Choroid plexus epithelial cell (primary cell): Measurements from ENCODE around the gene SENP2.

Source experiments
- DNase-seq: peaks from one replicate; pipeline ENCODE4 v3.0.0-alpha.2; 2010; ENCODE audit warnings: low read depth
- H3K4me3 ChIP-seq: 2 replicates; pipeline ENCODE4 v1.5.1; 2011; ENCODE audit warnings: low read depth, mild to moderate bottlenecking, control low read depth, low read length, moderate library complexity
- TF ChIP-seq, protein P1 (sequence below): conservative IDR thresholded peaks from 2 replicates; pipeline ENCODE4 v1.5.1; 2011; ENCODE audit warnings: low read depth, mild to moderate bottlenecking, control low read depth, inconsistent platforms, low read length, moderate library complexity

The SENP2 gene

DNA sequence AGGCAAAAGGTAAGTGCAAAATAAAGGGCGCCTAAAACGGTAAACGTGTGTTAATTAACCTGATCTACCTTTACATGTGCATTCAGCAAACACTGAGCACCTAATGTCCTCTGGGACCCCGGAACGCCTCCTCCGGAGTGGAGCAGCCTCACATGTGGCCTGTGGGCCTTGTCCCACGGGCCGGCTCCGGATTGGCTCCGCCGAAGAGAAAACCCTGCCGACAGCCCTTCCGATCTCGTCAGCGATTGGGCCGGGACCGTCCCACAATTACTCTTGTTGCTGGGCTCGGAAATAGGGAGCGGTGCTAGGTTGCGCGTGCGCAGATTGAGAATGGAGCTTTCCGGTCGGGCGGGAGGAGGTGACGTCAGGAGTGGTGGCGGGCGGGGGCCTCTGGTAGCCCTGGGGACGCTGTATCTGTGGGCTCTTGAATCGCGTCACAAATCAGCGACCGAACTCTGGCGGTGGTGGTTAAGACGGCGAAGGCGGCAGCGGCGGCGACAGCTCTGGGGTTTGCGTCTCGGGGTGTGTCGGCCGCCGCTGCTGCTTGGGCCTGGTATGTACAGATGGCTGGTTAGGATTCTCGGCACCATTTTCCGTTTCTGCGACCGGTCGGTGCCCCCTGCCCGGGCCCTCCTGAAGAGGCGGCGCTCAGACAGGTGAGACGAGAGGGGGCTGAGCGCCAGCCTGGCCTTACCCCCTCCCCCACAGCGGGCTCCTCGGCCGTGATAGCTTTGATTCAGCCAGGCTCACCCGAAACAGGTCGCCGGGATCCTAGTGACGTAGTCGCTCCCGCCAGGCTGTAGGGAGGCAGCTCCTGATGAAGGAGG is at the start of gene SENP2:
SENP2 (plus strand) TSS at position 437 of the 827 bp plus-strand sequence; CDS start at position 556, 119 bp downstream.
- DNase-seq = peak; percentile 99
- TF ChIP-seq, protein P1, sequence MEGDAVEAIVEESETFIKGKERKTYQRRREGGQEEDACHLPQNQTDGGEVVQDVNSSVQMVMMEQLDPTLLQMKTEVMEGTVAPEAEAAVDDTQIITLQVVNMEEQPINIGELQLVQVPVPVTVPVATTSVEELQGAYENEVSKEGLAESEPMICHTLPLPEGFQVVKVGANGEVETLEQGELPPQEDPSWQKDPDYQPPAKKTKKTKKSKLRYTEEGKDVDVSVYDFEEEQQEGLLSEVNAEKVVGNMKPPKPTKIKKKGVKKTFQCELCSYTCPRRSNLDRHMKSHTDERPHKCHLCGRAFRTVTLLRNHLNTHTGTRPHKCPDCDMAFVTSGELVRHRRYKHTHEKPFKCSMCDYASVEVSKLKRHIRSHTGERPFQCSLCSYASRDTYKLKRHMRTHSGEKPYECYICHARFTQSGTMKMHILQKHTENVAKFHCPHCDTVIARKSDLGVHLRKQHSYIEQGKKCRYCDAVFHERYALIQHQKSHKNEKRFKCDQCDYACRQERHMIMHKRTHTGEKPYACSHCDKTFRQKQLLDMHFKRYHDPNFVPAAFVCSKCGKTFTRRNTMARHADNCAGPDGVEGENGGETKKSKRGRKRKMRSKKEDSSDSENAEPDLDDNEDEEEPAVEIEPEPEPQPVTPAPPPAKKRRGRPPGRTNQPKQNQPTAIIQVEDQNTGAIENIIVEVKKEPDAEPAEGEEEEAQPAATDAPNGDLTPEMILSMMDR = no peak
- peak within 1 kb of the TSS; percentile 98 for H3K4me3 ChIP-seq

DNA sequence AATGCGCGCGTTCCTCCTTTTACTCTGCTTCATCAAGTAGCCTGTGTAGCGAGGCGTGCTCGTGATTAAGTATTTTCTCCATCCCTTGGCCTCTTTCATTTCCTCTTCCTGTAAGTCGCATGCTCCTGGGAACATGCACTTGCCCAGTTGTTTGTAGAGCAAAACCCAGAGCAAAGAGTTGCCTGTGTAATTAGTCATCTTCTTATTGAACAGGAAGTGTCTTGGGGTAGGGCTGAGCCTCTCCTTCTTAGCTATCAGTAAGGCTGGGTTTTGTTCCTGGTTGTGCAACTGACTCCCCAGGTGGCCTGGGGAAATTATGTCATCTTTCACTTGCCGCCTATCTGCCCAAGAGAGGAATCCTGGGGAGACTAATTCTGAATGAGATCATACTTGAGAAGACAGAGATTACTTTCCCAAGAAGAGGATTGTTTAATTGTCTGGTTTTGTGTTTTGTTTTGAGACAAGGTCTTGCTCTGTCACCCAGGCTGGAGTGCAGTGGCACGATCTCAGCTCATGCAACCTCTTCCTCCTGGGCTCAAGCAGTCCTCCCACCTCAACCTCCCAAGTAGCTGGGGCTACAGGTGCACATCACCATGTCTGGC is 48.6 kb upstream of the SENP2 start:
- peak; percentile 98 for DNase-seq
- no peak overlapping the region for H3K4me3 ChIP-seq
- TF ChIP-seq, protein P1 = no peak

GRCh38 chr3:185539934-185540333 is 46.2 kb upstream of the SENP2 start:
- no peak for DNase-seq
- H3K4me3 ChIP-seq = no peak overlapping the region
- TF ChIP-seq, protein P1 = no peak

- TF ChIP-seq, protein P1 = no peak
- H3K4me3 ChIP-seq = no peak overlapping the region
- no peak for DNase-seq
Observed at GRCh38 chr3:185540695-185541094, 45.4 kb upstream of the SENP2 start.

DNA sequence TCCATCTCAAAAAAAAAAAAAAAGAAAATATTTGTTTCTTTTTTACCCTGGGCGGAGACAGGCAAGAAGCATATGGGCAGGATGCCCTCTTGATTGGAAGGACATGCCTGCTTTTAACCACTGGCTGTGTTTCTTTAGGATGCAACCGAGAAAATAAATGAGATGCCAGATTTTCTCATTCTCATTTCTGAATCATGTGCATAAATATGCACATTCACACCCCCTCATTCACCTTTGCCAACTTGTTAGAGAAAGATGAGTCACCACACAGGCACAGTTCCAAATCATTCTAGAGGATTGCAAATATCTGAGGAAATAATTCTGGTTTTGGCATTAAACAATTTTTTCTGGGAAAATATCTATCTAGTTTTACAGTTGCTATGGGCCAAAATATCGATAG is 37.0 kb upstream of the SENP2 start:
- DNase-seq = peak; percentile 98
- TF ChIP-seq, protein P1 = no peak
- H3K4me3 ChIP-seq = no peak overlapping the region

GRCh38 chr3:185549651-185550111 is 36.4 kb upstream of the SENP2 start:
- peak; percentile 60 for DNase-seq
- TF ChIP-seq, protein P1 = no peak
- no peak overlapping the region for H3K4me3 ChIP-seq
